Measurements from ENCODE around the gene TLR6. TPM values are rescaled to one million over a fixed set of nuclear protein-coding genes. Genes with fewer than 3 reads are reported as not detected.

Gene TLR6
- total and polyA plus RNA-seq, 2 experiments from 2014 or later = 0.24 to 1.1 TPM

DNA sequence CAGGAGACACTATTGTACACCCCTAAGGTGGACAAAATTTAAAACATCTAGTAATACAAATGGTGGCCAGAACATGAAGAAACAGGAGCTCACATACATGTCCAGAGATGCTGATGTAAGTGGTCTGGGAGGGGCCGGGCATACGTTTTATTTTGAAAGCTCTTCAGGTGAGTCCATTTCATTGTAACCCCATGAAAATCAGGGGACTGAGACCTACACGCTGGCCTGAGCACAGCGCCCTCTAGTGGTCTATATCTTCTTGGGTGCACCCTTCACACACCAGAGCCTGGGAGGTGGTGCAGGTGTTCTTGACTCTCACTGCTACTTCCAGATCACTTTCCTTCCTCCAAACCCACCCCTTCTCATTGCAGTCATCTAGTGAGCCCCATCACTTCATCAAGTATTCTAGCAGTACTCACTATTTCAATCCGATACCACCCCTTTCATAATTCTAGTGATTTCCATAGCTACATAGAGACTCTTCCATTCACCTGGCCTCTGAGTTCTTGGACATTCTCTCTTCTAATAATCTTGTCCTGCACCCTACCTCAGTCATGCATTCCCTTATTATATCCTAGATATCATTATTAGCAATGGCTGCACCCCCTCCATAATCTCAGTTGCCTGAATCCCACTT, 4.3 kb upstream of the TLR6 start:
- H3K4me1 ChIP-seq (ENCODE audit: insufficient read depth) = no peaks in the 10 kb centered on the region
- H3K36me3 ChIP-seq (replicated peaks; ENCODE audit: insufficient read depth, low read depth) = no peaks in the 10 kb centered on the region
- H4K20me1 ChIP-seq (ENCODE audit: insufficient read depth, poor library complexity, severe bottlenecking) = no peaks in the 10 kb centered on the region
- H2AFZ ChIP-seq = no peak overlapping the region
- H3K79me2 ChIP-seq = no peaks in the 10 kb centered on the region
- peak; percentile 69 for DNase-seq (ENCODE audit: low spot score)
- no peak overlapping the region for H3K27ac ChIP-seq
- TF ChIP-seq, protein P1, sequence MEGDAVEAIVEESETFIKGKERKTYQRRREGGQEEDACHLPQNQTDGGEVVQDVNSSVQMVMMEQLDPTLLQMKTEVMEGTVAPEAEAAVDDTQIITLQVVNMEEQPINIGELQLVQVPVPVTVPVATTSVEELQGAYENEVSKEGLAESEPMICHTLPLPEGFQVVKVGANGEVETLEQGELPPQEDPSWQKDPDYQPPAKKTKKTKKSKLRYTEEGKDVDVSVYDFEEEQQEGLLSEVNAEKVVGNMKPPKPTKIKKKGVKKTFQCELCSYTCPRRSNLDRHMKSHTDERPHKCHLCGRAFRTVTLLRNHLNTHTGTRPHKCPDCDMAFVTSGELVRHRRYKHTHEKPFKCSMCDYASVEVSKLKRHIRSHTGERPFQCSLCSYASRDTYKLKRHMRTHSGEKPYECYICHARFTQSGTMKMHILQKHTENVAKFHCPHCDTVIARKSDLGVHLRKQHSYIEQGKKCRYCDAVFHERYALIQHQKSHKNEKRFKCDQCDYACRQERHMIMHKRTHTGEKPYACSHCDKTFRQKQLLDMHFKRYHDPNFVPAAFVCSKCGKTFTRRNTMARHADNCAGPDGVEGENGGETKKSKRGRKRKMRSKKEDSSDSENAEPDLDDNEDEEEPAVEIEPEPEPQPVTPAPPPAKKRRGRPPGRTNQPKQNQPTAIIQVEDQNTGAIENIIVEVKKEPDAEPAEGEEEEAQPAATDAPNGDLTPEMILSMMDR (IDR thresholded peaks at IDR 0.05; ENCODE audit: poor library complexity) = peak; percentile 57
- no peak for TF ChIP-seq EZH2phosphoT487 (IDR thresholded peaks at IDR 0.05; ENCODE audit: low read depth, severe bottlenecking, unreplicated experiment)
- WGBS (ENCODE audit: low lambda C conversion rate, missing lambda C conversion rate) = 33% methylated on average over 5 of the region's 5 CpGs
- H3K9me3 ChIP-seq (ENCODE audit: low read depth) = no peaks in the 10 kb centered on the region
- no peaks in the 10 kb centered on the region for H3K27me3 ChIP-seq
- no peak overlapping the region for H3K4me2 ChIP-seq
- no peaks in the 10 kb centered on the region for H3K9me2 ChIP-seq (replicated peaks; ENCODE audit: insufficient read depth)
- H3K4me3 ChIP-seq = no peak overlapping the region

DNA sequence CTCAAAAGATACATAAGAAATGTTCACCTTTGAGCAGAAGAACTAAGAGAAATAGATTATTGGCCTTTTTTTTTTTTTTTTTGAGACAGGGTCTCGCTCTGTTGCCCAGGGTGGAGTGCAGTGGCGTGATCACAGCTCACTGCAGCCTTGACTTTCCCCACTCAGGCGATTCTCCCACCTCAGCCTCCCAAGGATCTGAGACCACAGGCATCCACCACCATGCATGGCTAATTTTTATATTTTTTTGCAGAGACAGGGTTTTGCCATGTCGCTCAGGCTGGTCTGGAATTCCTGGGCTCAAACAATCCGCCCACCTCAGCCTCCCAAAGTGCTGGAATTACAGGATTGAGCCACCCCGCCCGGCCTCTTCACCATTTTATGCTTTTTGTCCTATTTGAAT, 2.9 kb upstream of the TLR6 start:
- DNase-seq (ENCODE audit: low spot score) = no peak
- Histone ChIP-seq H3K9me3 (ENCODE audit: low read depth) (no peaks in the 10 kb centered on the region), H2AFZ (no peak overlapping the region), H3K9me2 (replicated peaks; ENCODE audit: insufficient read depth) (no peaks in the 10 kb centered on the region), H3K4me1 (ENCODE audit: insufficient read depth) (no peaks in the 10 kb centered on the region), H3K27ac (no peak overlapping the region), H3K36me3 (replicated peaks; ENCODE audit: insufficient read depth, low read depth) (no peaks in the 10 kb centered on the region), H3K4me2 (no peak overlapping the region), H3K79me2 (no peaks in the 10 kb centered on the region), H4K20me1 (ENCODE audit: insufficient read depth, poor library complexity, severe bottlenecking) (no peaks in the 10 kb centered on the region), H3K27me3 (no peaks in the 10 kb centered on the region), H3K4me3 (no peak overlapping the region)
- WGBS (ENCODE audit: low lambda C conversion rate, missing lambda C conversion rate) = 97% methylated on average over 7 of the region's 7 CpGs
- no peak for TF ChIP-seq EZH2 (IDR thresholded peaks at IDR 0.05; ENCODE audit: borderline replicate concordance)
- no peak for TF ChIP-seq EZH2phosphoT487 (IDR thresholded peaks at IDR 0.05; ENCODE audit: low read depth, severe bottlenecking, unreplicated experiment)

- no peaks in the 10 kb centered on the region for H3K27me3 ChIP-seq
- H3K4me1 ChIP-seq (ENCODE audit: insufficient read depth) = no peaks in the 10 kb centered on the region
- no peaks in the 10 kb centered on the region for H3K36me3 ChIP-seq (replicated peaks; ENCODE audit: insufficient read depth, low read depth)
- no peak for DNase-seq (ENCODE audit: low spot score)
- H2AFZ ChIP-seq = no peak overlapping the region
- no peak overlapping the region for H3K4me2 ChIP-seq
- H3K79me2 ChIP-seq = no peaks in the 10 kb centered on the region
- no peaks in the 10 kb centered on the region for H3K9me3 ChIP-seq (ENCODE audit: low read depth)
- no peak for TF ChIP-seq EZH2phosphoT487 (IDR thresholded peaks at IDR 0.05; ENCODE audit: low read depth, severe bottlenecking, unreplicated experiment)
- TF ChIP-seq, protein P1 (IDR thresholded peaks at IDR 0.05; ENCODE audit: poor library complexity) = no peak
- no peak for TF ChIP-seq EZH2 (IDR thresholded peaks at IDR 0.05; ENCODE audit: borderline replicate concordance)
- H3K4me3 ChIP-seq = no peak overlapping the region
- no peaks in the 10 kb centered on the region for H4K20me1 ChIP-seq (ENCODE audit: insufficient read depth, poor library complexity, severe bottlenecking)
- no peaks in the 10 kb centered on the region for H3K9me2 ChIP-seq (replicated peaks; ENCODE audit: insufficient read depth)
- peak overlapping the region; percentile 8 for H3K27ac ChIP-seq
- 72% methylated on average over 3 of the region's 3 CpGs for WGBS (ENCODE audit: low lambda C conversion rate, missing lambda C conversion rate)
These were observed 1.4 kb upstream of the TLR6 start for GRCh38 chr4:38858097-38858420.

GRCh38 chr4:38857354-38858096, 908 bp upstream of the TLR6 start:
- H4K20me1 ChIP-seq (ENCODE audit: insufficient read depth, poor library complexity, severe bottlenecking) = no peaks in the 10 kb centered on the region
- H3K4me3 ChIP-seq = no peak overlapping the region
- H3K27ac ChIP-seq = peak overlapping the region; percentile 8
- no peaks in the 10 kb centered on the region for H3K4me1 ChIP-seq (ENCODE audit: insufficient read depth)
- H3K9me3 ChIP-seq (ENCODE audit: low read depth) = no peaks in the 10 kb centered on the region
- 59% methylated on average over 3 of the region's 3 CpGs for WGBS (ENCODE audit: low lambda C conversion rate, missing lambda C conversion rate)
- H3K79me2 ChIP-seq = no peaks in the 10 kb centered on the region
- no peaks in the 10 kb centered on the region for H3K27me3 ChIP-seq
- TF ChIP-seq EZH2 (IDR thresholded peaks at IDR 0.05; ENCODE audit: borderline replicate concordance) (no peak), EZH2phosphoT487 (IDR thresholded peaks at IDR 0.05; ENCODE audit: low read depth, severe bottlenecking, unreplicated experiment) (no peak)
- TF ChIP-seq, protein P1 (IDR thresholded peaks at IDR 0.05; ENCODE audit: poor library complexity) = no peak
- no peaks in the 10 kb centered on the region for H3K36me3 ChIP-seq (replicated peaks; ENCODE audit: insufficient read depth, low read depth)
- H3K9me2 ChIP-seq (replicated peaks; ENCODE audit: insufficient read depth) = no peaks in the 10 kb centered on the region
- peak; percentile 46 for DNase-seq (ENCODE audit: low spot score)
- no peak overlapping the region for H2AFZ ChIP-seq
- H3K4me2 ChIP-seq = peak overlapping the region; percentile 70
